Measurements from ENCODE around the gene NKAIN2. TPM values are rescaled to one million over a fixed set of nuclear protein-coding genes. Genes with fewer than 3 reads are reported as not detected.
"Not testable (repeated sequence)": the region's sequence is repeated elsewhere in the genome, so short reads cannot be mapped to it uniquely, and the experiment has no call there.

The NKAIN2 gene
- total RNA-seq, 1 donor from 2014 or later = 0.06 TPM

GRCh38 chr6:124167249-124167648 is 363.6 kb downstream of the NKAIN2 start:
- DNase-seq (ENCODE audit: extremely low read depth, low read depth, low spot score) = not testable (repeated sequence)

GRCh38 chr6:124190256-124190655 is 386.6 kb downstream of the NKAIN2 start:
- DNase-seq (ENCODE audit: extremely low read depth, low read depth, low spot score) = no peak

- no peak for DNase-seq (ENCODE audit: extremely low read depth, low read depth, low spot score)
Measured at GRCh38 chr6:124193132-124193531, 389.5 kb downstream of the NKAIN2 start.

DNA sequence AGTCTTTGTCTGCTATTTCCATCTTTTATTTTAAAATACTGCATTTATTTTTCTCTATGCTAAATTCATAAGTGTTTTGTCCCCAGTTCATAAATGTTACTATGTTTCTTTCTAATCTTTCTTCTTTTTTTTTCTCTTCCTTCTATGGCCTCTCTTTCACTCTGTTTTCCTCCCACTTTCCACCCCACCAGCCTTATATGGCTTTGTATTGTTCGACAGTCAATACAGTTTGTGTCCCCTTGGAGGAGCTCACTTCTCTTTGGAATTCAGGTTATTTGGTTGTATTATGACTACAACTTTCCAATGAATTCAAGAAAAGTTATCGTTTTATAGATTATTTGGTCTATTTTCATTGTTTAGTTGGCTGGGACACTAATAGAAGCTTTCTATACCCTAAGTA is 393.5 kb downstream of the NKAIN2 start:
- DNase-seq (ENCODE audit: extremely low read depth, low read depth, low spot score) = no peak

DNA sequence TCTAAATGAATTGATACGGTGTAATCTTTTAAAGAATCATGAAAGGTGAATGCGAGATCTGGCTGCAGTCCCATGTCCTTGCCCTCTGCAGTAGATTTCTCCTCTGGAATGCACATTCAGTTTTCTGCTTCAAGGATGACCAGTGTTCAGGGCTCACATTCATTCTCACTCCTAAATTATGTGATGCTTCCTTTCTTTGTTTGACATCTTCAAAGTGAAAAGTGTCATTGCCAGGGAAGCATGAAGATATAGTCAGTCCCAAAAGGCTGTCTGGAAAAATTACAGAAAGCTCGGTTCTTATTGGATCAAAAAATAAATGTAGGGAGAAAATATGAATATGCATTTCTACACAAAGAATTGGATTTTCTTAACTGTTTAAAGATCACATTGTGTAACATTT is 395.6 kb downstream of the NKAIN2 start:
- DNase-seq (ENCODE audit: extremely low read depth, low read depth, low spot score) = no peak

DNA sequence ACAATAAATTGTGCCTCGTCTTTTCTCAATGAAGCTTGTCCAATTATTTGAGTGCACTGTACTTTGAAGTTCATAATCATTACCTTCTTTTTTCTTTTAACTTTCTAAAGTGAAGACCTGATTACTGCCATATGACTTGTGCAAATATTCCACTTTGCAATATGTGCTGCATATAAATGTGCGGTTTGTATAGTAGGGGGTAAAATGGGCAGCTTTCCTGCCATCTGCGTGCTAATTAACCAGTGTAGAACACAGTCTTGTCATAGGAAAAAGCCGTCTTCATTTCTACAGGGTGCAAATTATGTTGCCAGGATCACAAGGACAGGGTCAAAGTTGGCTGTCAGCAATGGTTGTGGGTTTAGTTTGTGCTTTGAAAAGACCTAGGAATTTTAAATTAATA is 397.0 kb downstream of the NKAIN2 start:
- no peak for DNase-seq (ENCODE audit: extremely low read depth, low read depth, low spot score)

GRCh38 chr6:124203101-124203811 is 399.6 kb downstream of the NKAIN2 start:
- DNase-seq (ENCODE audit: extremely low read depth, low read depth, low spot score) = no peak

DNA sequence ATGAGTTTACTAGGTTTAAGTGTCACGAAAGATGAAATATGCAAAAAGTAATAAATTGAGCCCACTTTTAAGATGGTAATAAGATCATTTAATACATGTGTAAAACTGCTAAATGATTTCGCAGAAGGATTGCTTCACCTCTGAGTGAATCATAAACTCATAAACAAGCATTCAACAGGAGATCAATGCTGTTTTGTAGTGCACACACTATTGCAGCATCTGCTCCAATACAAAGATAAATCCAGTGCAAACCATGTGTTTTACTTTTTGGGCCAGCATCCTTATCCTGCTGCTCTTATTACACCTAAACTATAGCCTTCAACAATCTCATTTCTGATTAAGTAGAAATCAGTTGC is 400.1 kb downstream of the NKAIN2 start:
- no peak for DNase-seq (ENCODE audit: extremely low read depth, low read depth, low spot score)

DNA sequence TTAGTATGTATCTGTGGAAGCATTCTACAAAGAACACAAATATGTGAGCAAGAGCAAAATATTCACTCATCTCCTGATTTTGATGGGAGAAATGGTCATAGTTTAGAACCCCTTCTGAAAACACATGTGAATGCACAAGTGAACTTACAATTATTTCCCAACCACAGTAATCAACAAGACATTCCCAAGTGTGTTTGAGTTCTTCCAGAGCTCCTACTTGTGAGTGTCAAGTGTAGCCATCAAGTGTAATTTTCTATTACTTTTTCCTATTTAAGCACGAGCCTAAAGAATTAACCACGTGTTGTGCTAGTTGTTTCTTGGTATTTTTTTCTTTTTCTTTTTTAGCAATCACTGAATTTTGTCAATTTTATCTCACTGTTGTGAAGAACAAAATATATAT is 402.3 kb downstream of the NKAIN2 start:
- no peak for DNase-seq (ENCODE audit: extremely low read depth, low read depth, low spot score)

- DNase-seq (ENCODE audit: extremely low read depth, low read depth, low spot score) = no peak
Measured at GRCh38 chr6:124223611-124224345, 420.1 kb downstream of the NKAIN2 start.

GRCh38 chr6:124226396-124226795 is 422.7 kb downstream of the NKAIN2 start:
- no peak for DNase-seq (ENCODE audit: extremely low read depth, low read depth, low spot score)

GRCh38 chr6:124233221-124233620 is 429.6 kb downstream of the NKAIN2 start:
- DNase-seq (ENCODE audit: extremely low read depth, low read depth, low spot score) = no peak

DNA sequence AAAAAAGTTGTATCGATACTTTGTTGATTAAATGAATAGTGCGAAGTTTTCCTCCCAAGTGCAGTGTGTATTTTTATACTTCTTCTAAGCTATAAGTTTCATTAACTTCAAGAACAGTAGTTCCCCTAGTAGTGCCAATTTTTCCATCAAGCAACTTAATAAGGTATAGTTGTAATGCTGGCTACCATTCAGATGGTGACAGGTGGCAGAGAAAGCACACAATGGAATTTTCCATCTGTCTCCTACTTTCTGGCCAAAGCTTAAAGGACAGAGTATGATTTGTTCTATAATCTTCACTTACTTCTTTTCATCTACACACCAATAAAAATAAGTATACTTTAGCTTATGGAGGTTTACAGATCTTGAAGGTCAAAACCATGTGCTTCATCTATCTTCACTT is 431.1 kb downstream of the NKAIN2 start:
- DNase-seq (ENCODE audit: extremely low read depth, low read depth, low spot score) = no peak

GRCh38 chr6:124237911-124238310 is 434.2 kb downstream of the NKAIN2 start:
- DNase-seq (ENCODE audit: extremely low read depth, low read depth, low spot score) = no peak

DNA sequence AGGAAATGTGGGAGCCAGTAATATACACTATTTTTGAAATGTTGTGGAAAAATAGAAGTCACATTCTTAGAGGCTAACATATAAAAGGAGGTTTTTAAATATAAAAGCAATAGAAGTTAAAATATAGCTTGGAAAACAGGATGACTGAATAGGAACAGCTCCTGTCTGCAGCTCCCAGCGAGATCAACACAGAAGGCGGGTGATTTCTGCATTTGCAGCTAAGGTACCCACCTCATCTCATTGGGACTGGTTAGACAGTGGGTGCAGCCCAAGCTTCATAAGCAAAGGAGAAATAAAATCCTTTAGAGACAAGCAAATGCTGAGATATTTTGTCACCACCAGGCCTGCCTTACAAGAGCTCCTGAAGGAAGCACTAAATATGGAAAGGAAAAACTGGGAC is 434.7 kb downstream of the NKAIN2 start:
- not testable (repeated sequence) for DNase-seq (ENCODE audit: extremely low read depth, low read depth, low spot score)

- no peak for DNase-seq (ENCODE audit: extremely low read depth, low read depth, low spot score)
Measured at GRCh38 chr6:124254941-124255685, 451.4 kb downstream of the NKAIN2 start.

DNA sequence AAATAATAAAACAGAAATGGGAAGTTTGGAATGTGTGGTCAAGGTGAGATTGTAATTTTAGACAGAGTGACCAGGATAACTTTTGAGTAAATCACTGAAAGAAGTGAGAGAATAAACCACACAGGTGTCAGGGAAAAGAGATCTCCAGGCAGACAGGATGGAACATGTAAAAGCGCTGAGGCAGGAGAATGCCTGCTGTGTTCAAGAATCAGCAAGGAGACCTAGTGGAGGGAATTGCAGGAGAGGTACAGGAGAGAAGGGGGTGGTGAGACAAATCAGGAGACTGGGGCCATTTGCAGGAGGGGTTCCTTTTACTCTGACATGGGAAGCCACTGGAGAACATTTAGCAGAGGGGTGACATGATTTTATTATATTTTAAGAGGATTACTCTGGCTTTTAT is 456.7 kb downstream of the NKAIN2 start:
- DNase-seq (ENCODE audit: extremely low read depth, low read depth, low spot score) = no peak

GRCh38 chr6:124269733-124270132 is 466.1 kb downstream of the NKAIN2 start:
- DNase-seq (ENCODE audit: extremely low read depth, low read depth, low spot score) = no peak

DNA sequence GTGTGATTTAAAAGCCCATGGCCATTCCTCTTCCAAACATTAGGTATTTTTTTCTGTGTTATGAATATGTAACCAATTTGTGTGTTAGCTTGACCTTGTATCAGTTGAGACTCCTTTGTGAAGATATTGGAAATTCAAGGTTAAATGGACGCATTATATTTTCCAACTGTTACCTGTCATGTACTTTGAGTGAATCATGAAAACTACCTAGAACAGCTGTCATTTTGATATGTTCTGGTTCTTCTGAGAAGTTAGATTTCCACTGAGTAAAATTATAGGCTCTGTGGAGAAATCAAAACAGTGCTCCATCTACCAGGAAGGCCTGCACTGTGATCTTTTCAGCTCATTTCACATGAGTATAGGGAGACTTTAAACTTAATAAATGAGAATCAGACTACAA is 470.0 kb downstream of the NKAIN2 start:
- no peak for DNase-seq (ENCODE audit: extremely low read depth, low read depth, low spot score)

GRCh38 chr6:124282541-124282940 is 478.9 kb downstream of the NKAIN2 start:
- DNase-seq (ENCODE audit: extremely low read depth, low read depth, low spot score) = no peak

DNA sequence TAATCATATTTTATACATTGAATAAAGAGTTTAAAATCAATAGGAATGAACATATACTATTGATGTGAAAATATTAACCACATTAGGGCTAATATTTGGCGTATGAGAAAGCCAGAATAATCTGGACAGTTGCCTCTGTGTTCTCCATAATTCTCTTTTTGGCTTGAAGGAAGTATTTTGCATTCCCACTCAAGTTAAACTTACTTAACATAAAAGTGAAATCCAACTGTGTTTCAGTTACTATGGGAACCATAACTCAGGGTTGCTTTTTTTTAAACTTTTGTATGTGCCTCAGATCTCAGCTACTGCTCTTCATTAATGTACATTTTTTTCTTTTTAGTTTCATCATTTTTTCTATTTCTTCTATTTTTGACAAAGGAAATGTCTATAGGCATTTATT is 479.8 kb downstream of the NKAIN2 start:
- DNase-seq (ENCODE audit: extremely low read depth, low read depth, low spot score) = no peak

DNA sequence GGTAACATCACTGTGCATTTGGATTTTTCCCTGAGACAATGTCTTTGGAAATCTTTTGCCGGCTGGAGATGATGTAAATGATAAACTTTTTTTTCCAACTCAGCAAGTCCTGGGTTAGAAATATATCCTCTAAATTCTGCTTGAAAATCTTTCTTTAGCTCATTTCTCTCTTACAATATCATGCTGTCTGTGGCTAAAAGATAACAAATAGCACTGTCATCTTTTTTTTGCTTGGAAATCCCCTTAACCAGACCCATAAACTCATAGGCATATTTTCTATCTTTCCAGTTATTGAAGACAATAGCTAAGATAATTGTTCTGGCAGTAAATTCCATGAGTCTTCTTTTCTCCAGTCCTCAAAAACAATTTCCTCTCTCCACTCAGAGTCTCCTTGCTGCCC is 481.5 kb downstream of the NKAIN2 start:
- no peak for DNase-seq (ENCODE audit: extremely low read depth, low read depth, low spot score)

Measured in glomerular endothelial cell (primary cell).